Tibial nerve (tissue), 4 donors: Measurements from ENCODE around the gene BST2. TPM values are rescaled to one million over a fixed set of nuclear protein-coding genes. Genes with fewer than 3 reads are reported as not detected.

Source experiments
- DNase-seq, 2 donors: peaks; one replicate each; pipeline ENCODE4 v3.0.0-alpha.2; 2019; ENCODE audit warnings: low spot score in 2 of 2
- H3K27ac ChIP-seq, 4 donors: fragments of 200-600 bp; sonication (generic) in 3 of 4; one replicate each; pipeline ENCODE4 v1.5.1; 2017 to 2019; ENCODE audit warnings: mild to moderate bottlenecking in 1 of 4
- H3K27me3 ChIP-seq, 2 donors: fragments of 200-600 bp; sonication (generic) in 1 of 2; one replicate each; pipeline versions ENCODE4 v1.5.1 to v1.6.0; 2017 to 2019
- H3K36me3 ChIP-seq, 3 donors: fragments of 200-600 bp; sonication (generic); one replicate each; pipeline ENCODE4 v1.5.1; 2018 to 2019
- H3K4me1 ChIP-seq, 4 donors: fragments of 200-600 bp; sonication (generic) in 3 of 4; one replicate each; pipeline ENCODE4 v1.5.1; 2017 to 2019
- H3K4me3 ChIP-seq, 4 donors: fragments of 200-600 bp; sonication (generic) in 3 of 4; one replicate each; pipeline ENCODE4 v1.5.1; 2017 to 2019; ENCODE audit warnings: mild to moderate bottlenecking in 1 of 4, moderate library complexity in 1 of 4
- H3K9me3 ChIP-seq, 4 donors: fragments of 200-600 bp; sonication (generic) in 3 of 4; one replicate each; pipeline ENCODE4 v1.5.1; 2017 to 2019
- EP300 ChIP-seq, 2 donors: sonication (generic); formaldehyde crosslinking; IDR thresholded peaks; one replicate each; pipeline ENCODE4 v1.6.1; 2017; ENCODE audit warnings: antibody characterized with exemption in 2 of 2, mild to moderate bottlenecking in 1 of 2
- POLR2A ChIP-seq, 2 donors: fragments of 450-650 bp; IDR thresholded peaks; one replicate each; pipeline ENCODE4 v1.6.1; 2017; ENCODE audit warnings: antibody characterized with exemption in 2 of 2, mild to moderate bottlenecking in 2 of 2, moderate library complexity in 2 of 2
- WGBS, 2 donors: methylation state at CpG; one replicate each; pipeline ENCODE4 v1.1.5; 2018; 5-methylcytosine and 5-hydroxymethylcytosine counted together
- total RNA-seq, 4 donors: library from RNA; depleted of rRNA; stranded (reverse); fragments of >200 nt; gene quantifications; one replicate each; pipeline ENCODE4 v1.1.0, GENCODE V29; 2016
- TF ChIP-seq, protein P1 (sequence below), 5 experiments: fragments of 200-600 bp in 3 of 5; fragments of 450-650 bp in 2 of 5; sonication (generic) in 3 of 5; IDR thresholded peaks; one replicate each; pipeline ENCODE4 v1.5.1; 2016 to 2019; ENCODE audit warnings: antibody characterized with exemption in 5 of 5, mild to moderate bottlenecking in 3 of 5, moderate library complexity in 2 of 5

Gene BST2
- total RNA-seq, 4 donors from 2014 or later: 71.0 to 77.4 (median 72.2) TPM

DNA sequence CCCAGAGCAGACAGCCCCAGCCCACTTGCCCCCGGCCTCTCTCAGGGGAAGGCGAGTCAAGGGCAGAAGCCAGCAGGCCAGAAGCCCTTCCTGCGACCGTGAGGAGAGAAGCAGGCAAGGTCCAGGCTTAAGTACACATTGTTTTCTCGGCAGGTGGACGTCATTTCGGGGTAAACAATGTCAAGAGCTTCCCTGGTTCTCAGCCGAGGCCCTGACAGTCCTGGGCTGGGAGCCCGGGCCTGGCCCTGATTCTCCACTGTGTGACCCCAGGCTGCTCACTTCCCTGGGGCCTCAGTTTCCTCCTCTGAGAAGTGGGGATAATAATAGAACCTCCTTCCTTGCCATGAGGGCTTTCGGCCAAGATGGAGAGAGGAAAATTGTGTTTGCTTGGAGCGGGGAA lies 47.7 kb downstream of the BST2 start:
- peak overlapping the region in 2 of 4 donors; percentile 19 to 38 for H3K27ac ChIP-seq
- no peak for DNase-seq
- TF ChIP-seq EP300 (IDR thresholded peaks at IDR 0.05): no peak
- TF ChIP-seq POLR2A (IDR thresholded peaks at IDR 0.05): no peak
- TF ChIP-seq, protein P1, sequence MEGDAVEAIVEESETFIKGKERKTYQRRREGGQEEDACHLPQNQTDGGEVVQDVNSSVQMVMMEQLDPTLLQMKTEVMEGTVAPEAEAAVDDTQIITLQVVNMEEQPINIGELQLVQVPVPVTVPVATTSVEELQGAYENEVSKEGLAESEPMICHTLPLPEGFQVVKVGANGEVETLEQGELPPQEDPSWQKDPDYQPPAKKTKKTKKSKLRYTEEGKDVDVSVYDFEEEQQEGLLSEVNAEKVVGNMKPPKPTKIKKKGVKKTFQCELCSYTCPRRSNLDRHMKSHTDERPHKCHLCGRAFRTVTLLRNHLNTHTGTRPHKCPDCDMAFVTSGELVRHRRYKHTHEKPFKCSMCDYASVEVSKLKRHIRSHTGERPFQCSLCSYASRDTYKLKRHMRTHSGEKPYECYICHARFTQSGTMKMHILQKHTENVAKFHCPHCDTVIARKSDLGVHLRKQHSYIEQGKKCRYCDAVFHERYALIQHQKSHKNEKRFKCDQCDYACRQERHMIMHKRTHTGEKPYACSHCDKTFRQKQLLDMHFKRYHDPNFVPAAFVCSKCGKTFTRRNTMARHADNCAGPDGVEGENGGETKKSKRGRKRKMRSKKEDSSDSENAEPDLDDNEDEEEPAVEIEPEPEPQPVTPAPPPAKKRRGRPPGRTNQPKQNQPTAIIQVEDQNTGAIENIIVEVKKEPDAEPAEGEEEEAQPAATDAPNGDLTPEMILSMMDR (IDR thresholded peaks at IDR 0.05): no peak

DNA sequence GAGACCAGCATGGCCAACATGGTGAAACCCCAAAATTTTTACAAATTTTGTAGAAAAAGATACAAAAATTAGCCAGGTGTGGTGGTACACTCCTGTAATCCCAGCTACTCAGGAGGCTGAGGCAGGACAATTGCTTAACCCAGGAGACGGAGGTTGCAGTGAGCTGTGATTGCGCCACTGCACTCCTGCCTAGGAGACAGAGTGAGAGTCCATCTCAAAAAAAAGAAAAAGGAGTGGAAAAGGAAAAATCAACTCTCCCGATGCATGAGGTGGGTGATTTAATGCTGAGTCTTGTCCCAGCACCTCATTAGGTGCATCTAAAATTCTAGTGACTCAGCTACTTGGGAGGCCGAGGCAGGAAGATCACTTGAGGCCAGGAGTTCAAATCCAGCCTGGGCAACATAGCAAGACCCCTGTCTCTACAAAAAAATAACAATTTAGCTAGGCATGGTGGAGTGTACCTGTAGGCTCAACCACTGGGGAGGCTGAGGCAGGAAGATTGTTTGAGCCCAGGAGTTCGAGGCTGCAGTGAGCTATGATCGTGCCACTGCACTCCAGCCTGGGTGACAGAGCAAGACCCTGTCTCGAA lies 48.3 kb downstream of the BST2 start:
- H3K9me3 ChIP-seq: no peaks in the 10 kb centered on the region
- no peaks in the 10 kb centered on the region for H3K36me3 ChIP-seq
- H3K27ac ChIP-seq: peak overlapping the region in 1 of 4 donors; percentile 38
- 85 to 88% methylated on average over 7 of the region's 7 CpGs for WGBS, 2 donors
- TF ChIP-seq, protein P1 (IDR thresholded peaks at IDR 0.05): no peak
- TF ChIP-seq POLR2A (IDR thresholded peaks at IDR 0.05): no peak
- TF ChIP-seq EP300 (IDR thresholded peaks at IDR 0.05): no peak
- DNase-seq: no peak
- H3K27me3 ChIP-seq: no peaks in the 10 kb centered on the region
- H3K4me1 ChIP-seq: no peaks in the 10 kb centered on the region
- H3K4me3 ChIP-seq: no peak overlapping the region

More for the DNA sequence above, 47.7 kb downstream of the BST2 start:
- no peaks in the 10 kb centered on the region for H3K36me3 ChIP-seq
- H3K4me1 ChIP-seq: no peaks in the 10 kb centered on the region
- H3K4me3 ChIP-seq: no peak overlapping the region
- H3K27me3 ChIP-seq: no peaks in the 10 kb centered on the region
- WGBS, 2 donors: 65 to 73% methylated on average over 11 of the region's 11 CpGs
- H3K9me3 ChIP-seq: no peaks in the 10 kb centered on the region

DNA sequence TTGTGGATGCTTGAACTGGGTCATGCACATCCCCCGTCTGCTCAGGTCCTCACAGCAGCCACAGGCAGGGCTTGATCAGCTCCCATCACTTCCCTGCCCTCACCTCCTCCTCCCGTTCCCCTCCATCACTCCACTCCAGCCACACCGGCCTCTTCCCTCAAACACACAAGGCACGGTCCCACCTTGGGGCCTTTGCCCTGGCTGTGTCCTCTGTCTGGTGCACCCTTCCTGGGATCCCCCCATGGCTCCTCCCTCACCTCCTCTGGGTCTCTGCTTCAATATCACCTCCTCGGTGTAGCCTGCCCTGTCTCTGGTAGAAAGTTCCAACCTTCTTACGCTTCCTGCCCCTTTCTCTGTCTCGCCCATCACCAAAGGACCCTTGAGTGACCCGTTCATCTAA lies 52.0 kb downstream of the BST2 start:
- 77 to 78% methylated on average over 8 of the region's 8 CpGs for WGBS, 2 donors
- Histone ChIP-seq H3K36me3 (no peaks in the 10 kb centered on the region), H3K27me3 (peaks cover 0 to 17% of the 10 kb centered on the region in 2 donors), H3K4me1 (peaks cover 0 to 11% (median 2%) of the 10 kb centered on the region in 4 donors), H3K27ac (no peak overlapping the region), H3K9me3 (no peaks in the 10 kb centered on the region), H3K4me3 (no peak overlapping the region)
- no peak for DNase-seq
- TF ChIP-seq, protein P1 (IDR thresholded peaks at IDR 0.05): no peak
- TF ChIP-seq EP300 (IDR thresholded peaks at IDR 0.05): no peak
- TF ChIP-seq POLR2A (IDR thresholded peaks at IDR 0.05): no peak

Other genes starting within 250 kb of the BST2 start
- 10 to 100 TPM; 17.4 to 50.0 (median 28.0) TPM for gene USE1, start 190.3 kb downstream of the BST2 start, total RNA-seq
- gene OCEL1, start 179.4 kb downstream of the BST2 start, total RNA-seq: 10 to 100 TPM in 1 of 4 donors, 1 to 10 TPM in 3; 3.3 to 30.0 (median 5.8) TPM
- 10 to 100 TPM; 30.0 to 46.0 (median 39.5) TPM for gene NR2F6, start 159.7 kb downstream of the BST2 start, total RNA-seq
- 10 to 100 TPM in 2 of 4 donors, 1 to 10 TPM in 2; 3.1 to 29.4 (median 17.5) TPM for gene USHBP1, start 140.9 kb downstream of the BST2 start, total RNA-seq
- 10 to 100 TPM; 60.0 to 72.0 (median 67.0) TPM for gene BABAM1, start 138.2 kb downstream of the BST2 start, total RNA-seq
- gene ANKLE1, start 123.7 kb downstream of the BST2 start, total RNA-seq: 1 to 10 TPM in 2 of 4 donors, under 1 TPM in 2; 0.44 to 2.1 (median 0.90) TPM
- gene ABHD8, start 102.2 kb downstream of the BST2 start, total RNA-seq: 10 to 100 TPM; 15.7 to 22.9 (median 19.9) TPM
- 100 to 1,000 TPM; 143 to 187 (median 175) TPM for gene MRPL34, start 99.8 kb downstream of the BST2 start, total RNA-seq
- 10 to 100 TPM in 1 of 4 donors, 1 to 10 TPM in 3; 5.7 to 14.7 (median 7.8) TPM for gene DDA1, start 96.1 kb downstream of the BST2 start, total RNA-seq
- 10 to 100 TPM; 10.7 to 23.1 (median 13.3) TPM for gene ANO8, start 70.8 kb downstream of the BST2 start, total RNA-seq
- 10 to 100 TPM; 15.9 to 59.4 (median 28.8) TPM for gene GTPBP3, start 68.1 kb downstream of the BST2 start, total RNA-seq
- 100 to 1,000 TPM in 1 of 4 donors, 10 to 100 TPM in 3; 21.8 to 142 (median 78.8) TPM for gene PLVAP, start 28.3 kb downstream of the BST2 start, total RNA-seq
- 1 to 10 TPM in 2 of 4 donors, under 1 TPM in 1, not detected in 1; 0.63 to 4.5 (median 2.0) TPM for gene CCDC194, start 11.4 kb downstream of the BST2 start, total RNA-seq
- gene MVB12A, start 14.4 kb upstream of the BST2 start, total RNA-seq: 10 to 100 TPM; 42.8 to 87.9 (median 51.9) TPM
- 1 to 10 TPM in 1 of 4 donors, under 1 TPM in 2, not detected in 1; 0.21 to 2.0 (median 0.30) TPM for gene TMEM221, start 43.0 kb upstream of the BST2 start, total RNA-seq
- gene NXNL1, start 55.3 kb upstream of the BST2 start, total RNA-seq: under 1 TPM in 1 of 4 donors, not detected in 3; 0.44 TPM
- gene SLC27A1, start 64.9 kb upstream of the BST2 start, total RNA-seq: 10 to 100 TPM; 30.6 to 69.3 (median 55.9) TPM
- gene PGLS, start 106.0 kb upstream of the BST2 start, total RNA-seq: 10 to 100 TPM; 82.2 to 96.7 (median 92.2) TPM
- 100 to 1,000 TPM in 1 of 4 donors, 10 to 100 TPM in 3; 74.5 to 141 (median 88.2) TPM for gene COLGALT1, start 150.0 kb upstream of the BST2 start, total RNA-seq